HuH-7 (cell line): ENCODE measurements around the gene LITAF.
"Not testable (repeated sequence)": the region's sequence is repeated elsewhere in the genome, so short reads cannot be mapped to it uniquely, and the experiment has no call there.

Experiments
- DNase-seq: peaks from one replicate; pipeline ENCODE4 v3.0.0; 2011; ENCODE audit warnings: low spot score

The LITAF gene

GRCh38 chr16:11597235-11598095, 10.7 kb upstream of the LITAF start:
- DNase-seq = no peak

- no peak for DNase-seq
Measured at GRCh38 chr16:11596572-11597226, 10.0 kb upstream of the LITAF start.

GRCh38 chr16:11593581-11593980, 6.9 kb upstream of the LITAF start:
- DNase-seq = no peak

GRCh38 chr16:11593076-11593475, 6.4 kb upstream of the LITAF start:
- not testable (repeated sequence) for DNase-seq

- DNase-seq = not testable (repeated sequence)
Measured at GRCh38 chr16:11591630-11592029, 4.9 kb upstream of the LITAF start.

GRCh38 chr16:11589198-11589550, 2.5 kb upstream of the LITAF start:
- DNase-seq = no peak

- DNase-seq = no peak
Measured at GRCh38 chr16:11588321-11589197, 1.8 kb upstream of the LITAF start.

- no peak for DNase-seq
Measured at GRCh38 chr16:11587643-11588247, 1.0 kb upstream of the LITAF start.

- no peak for DNase-seq
Measured at GRCh38 chr16:11586378-11586855, 302 bp downstream of the LITAF start.

GRCh38 chr16:11585460-11586377, 1.0 kb downstream of the LITAF start:
- no peak for DNase-seq

GRCh38 chr16:11583889-11584565, 2.7 kb downstream of the LITAF start:
- peak; percentile 50 for DNase-seq

GRCh38 chr16:11583166-11583565, 3.6 kb downstream of the LITAF start:
- no peak for DNase-seq

- DNase-seq = no peak
Measured at GRCh38 chr16:11582157-11582814, 4.4 kb downstream of the LITAF start.

- no peak for DNase-seq
Measured at GRCh38 chr16:11581678-11582077, 5.0 kb downstream of the LITAF start.

- DNase-seq = no peak
Measured at GRCh38 chr16:11580451-11581086, 6.2 kb downstream of the LITAF start.

- not testable (repeated sequence) for DNase-seq
Measured at GRCh38 chr16:11577290-11577660, 9.4 kb downstream of the LITAF start.

GRCh38 chr16:11576427-11577289, 10.1 kb downstream of the LITAF start:
- DNase-seq = no peak

GRCh38 chr16:11575223-11575589, 11.5 kb downstream of the LITAF start:
- DNase-seq = no peak
